ENCODE measurements around the gene FOXP1. TPM values are rescaled to one million over a fixed set of nuclear protein-coding genes. Genes with fewer than 3 reads are reported as not detected.

The FOXP1 gene
- total RNA-seq, 1 donor from 2014 or later, result 26.1 TPM

GRCh38 chr3:71618538-71618937, 35.0 kb upstream of the FOXP1 start:
- H3K4me3 ChIP-seq (ENCODE audit: low read depth, low read length), result no peak overlapping the region
- TF ChIP-seq CTCF (conservative IDR thresholded peaks at IDR 0.05; ENCODE audit: low read depth, low read length), result no peak
- no peak for DNase-seq (ENCODE audit: low read depth)

GRCh38 chr3:71616571-71617021, 33.1 kb upstream of the FOXP1 start:
- no peak for DNase-seq (ENCODE audit: low read depth)
- H3K4me3 ChIP-seq (ENCODE audit: low read depth, low read length), result no peak overlapping the region
- no peak for TF ChIP-seq CTCF (conservative IDR thresholded peaks at IDR 0.05; ENCODE audit: low read depth, low read length)

GRCh38 chr3:71614869-71615268, 31.3 kb upstream of the FOXP1 start:
- TF ChIP-seq CTCF (conservative IDR thresholded peaks at IDR 0.05; ENCODE audit: low read depth, low read length), result no peak
- DNase-seq (ENCODE audit: low read depth), result no peak
- H3K4me3 ChIP-seq (ENCODE audit: low read depth, low read length), result no peak overlapping the region

- H3K4me3 ChIP-seq (ENCODE audit: low read depth, low read length), result no peak overlapping the region
- DNase-seq (ENCODE audit: low read depth), result no peak
- no peak for TF ChIP-seq CTCF (conservative IDR thresholded peaks at IDR 0.05; ENCODE audit: low read depth, low read length)
Observed at GRCh38 chr3:71614426-71614825, 30.9 kb upstream of the FOXP1 start.

- no peak overlapping the region for H3K4me3 ChIP-seq (ENCODE audit: low read depth, low read length)
- TF ChIP-seq CTCF (conservative IDR thresholded peaks at IDR 0.05; ENCODE audit: low read depth, low read length), result no peak
- no peak for DNase-seq (ENCODE audit: low read depth)
Observed at GRCh38 chr3:71611099-71611498, 27.6 kb upstream of the FOXP1 start.

GRCh38 chr3:71607364-71607763, 23.8 kb upstream of the FOXP1 start:
- TF ChIP-seq CTCF (conservative IDR thresholded peaks at IDR 0.05; ENCODE audit: low read depth, low read length), result no peak
- H3K4me3 ChIP-seq (ENCODE audit: low read depth, low read length), result no peak overlapping the region
- no peak for DNase-seq (ENCODE audit: low read depth)

GRCh38 chr3:71606582-71606981, 23.1 kb upstream of the FOXP1 start:
- H3K4me3 ChIP-seq (ENCODE audit: low read depth, low read length), result no peak overlapping the region

More at GRCh38 chr3:71606582-71606981, 23.1 kb upstream of the FOXP1 start:
- no peak for DNase-seq (ENCODE audit: low read depth)
- no peak for TF ChIP-seq CTCF (conservative IDR thresholded peaks at IDR 0.05; ENCODE audit: low read depth, low read length)
